ENCODE measurements around the gene MAML3. TPM values are rescaled to one million over a fixed set of nuclear protein-coding genes. Genes with fewer than 3 reads are reported as not detected.
A peak's percentile ranks its signal among the peaks of the same experiment; 100 is the strongest.

MAML3 gene
- total and polyA plus RNA-seq, 10 donors = 0.63 to 18.4 (median 12.7) TPM

GRCh38 chr4:139933541-139933940 is 220.4 kb downstream of the MAML3 start:
- Histone ChIP-seq H3K27me3 (replicated peaks in 1 of 7) (no peaks in the 10 kb centered on the region), H3K9me3 (no peaks in the 10 kb centered on the region), H3K4me3 (no peak overlapping the region), H3K27ac (no peak overlapping the region), H3K36me3 (no peaks in the 10 kb centered on the region), H3K4me1 (peaks cover 0 to 19% (median 2%) of the 10 kb centered on the region in 6 donors)
- TF ChIP-seq POLR2AphosphoS5 (IDR thresholded peaks at IDR 0.05) = no peak
- DNase-seq = no peak
- 87 to 96% (median 88%) methylated on average over 5 of the region's 5 CpGs for WGBS, 5 donors
- intact Hi-C loops (cut with DNase I; ENCODE audit: low total_unique reads) = no loop called here

GRCh38 chr4:139933104-139933503 is 220.9 kb downstream of the MAML3 start:
- DNase-seq = no peak
- intact Hi-C loops (cut with DNase I; ENCODE audit: low total_unique reads) = no loop called here
- H3K27me3 ChIP-seq (replicated peaks in 1 of 7) = no peaks in the 10 kb centered on the region
- H3K4me1 ChIP-seq = peaks cover 0 to 19% (median 2%) of the 10 kb centered on the region in 6 donors
- H3K27ac ChIP-seq = no peak overlapping the region
- WGBS, 5 donors = 86 to 97% (median 92%) methylated on average over 6 of the region's 6 CpGs
- no peak overlapping the region for H3K4me3 ChIP-seq
- no peaks in the 10 kb centered on the region for H3K9me3 ChIP-seq
- H3K36me3 ChIP-seq = no peaks in the 10 kb centered on the region
- TF ChIP-seq POLR2A (IDR thresholded peaks at IDR 0.05) = no peak

- no peaks in the 10 kb centered on the region for H3K27me3 ChIP-seq (replicated peaks in 1 of 7)
- H3K36me3 ChIP-seq = no peaks in the 10 kb centered on the region
- WGBS, 5 donors = 55 to 87% (median 69%) methylated on average over 5 of the region's 5 CpGs
- no peaks in the 10 kb centered on the region for H3K9me3 ChIP-seq
- H3K4me1 ChIP-seq = peaks cover 8 to 48% (median 23%) of the 10 kb centered on the region in 6 donors
- TF ChIP-seq POLR2A (IDR thresholded peaks at IDR 0.05) = no peak
- TF ChIP-seq CTCF (IDR thresholded peaks at IDR 0.05 in 8 of 11, conservative IDR thresholded peaks at IDR 0.05 in 3 of 11) = no peak
- TF ChIP-seq POLR2AphosphoS5 (IDR thresholded peaks at IDR 0.05) = no peak
- intact Hi-C loops (cut with DNase I; ENCODE audit: low total_unique reads) = no loop called here
- peak overlapping the region in 7 of 8 donors; percentile 10 to 67 (median 55) for H3K27ac ChIP-seq
- no peak for DNase-seq
- no peak overlapping the region for H3K4me3 ChIP-seq
These were observed 229.2 kb downstream of the MAML3 start for GRCh38 chr4:139924782-139925181.

GRCh38 chr4:139922406-139923024 is 231.5 kb downstream of the MAML3 start:
- H3K9me3 ChIP-seq = no peaks in the 10 kb centered on the region
- peaks cover 12 to 59% (median 32%) of the 10 kb centered on the region in 6 donors for H3K4me1 ChIP-seq
- TF ChIP-seq POLR2AphosphoS5 (IDR thresholded peaks at IDR 0.05) (peak in 1 of 3 donors; percentile 31), CTCF (IDR thresholded peaks at IDR 0.05 in 8 of 11, conservative IDR thresholded peaks at IDR 0.05 in 3 of 11) (no peak), POLR2A (IDR thresholded peaks at IDR 0.05) (no peak)
- intact Hi-C loops (cut with DNase I; ENCODE audit: low total_unique reads) = no loop called here
- no peak for DNase-seq
- no peaks in the 10 kb centered on the region for H3K27me3 ChIP-seq (replicated peaks in 1 of 7)
- no peak overlapping the region for H3K4me3 ChIP-seq
- H3K36me3 ChIP-seq = no peaks in the 10 kb centered on the region
- WGBS, 5 donors = 78 to 89% (median 80%) methylated on average over 6 of the region's 6 CpGs
- peak overlapping the region in 2 of 8 donors; percentile 5 to 75 for H3K27ac ChIP-seq

GRCh38 chr4:139921429-139922184 is 232.4 kb downstream of the MAML3 start:
- H3K36me3 ChIP-seq = no peaks in the 10 kb centered on the region
- no peak for DNase-seq
- TF ChIP-seq POLR2A (IDR thresholded peaks at IDR 0.05) = no peak
- no peak for TF ChIP-seq POLR2AphosphoS5 (IDR thresholded peaks at IDR 0.05)
- TF ChIP-seq CTCF (IDR thresholded peaks at IDR 0.05 in 8 of 11, conservative IDR thresholded peaks at IDR 0.05 in 3 of 11) = no peak
- no peaks in the 10 kb centered on the region for H3K9me3 ChIP-seq
- intact Hi-C loops (cut with DNase I; ENCODE audit: low total_unique reads) = no loop called here
- H3K4me1 ChIP-seq = peaks cover 12 to 59% (median 32%) of the 10 kb centered on the region in 6 donors
- H3K4me3 ChIP-seq = no peak overlapping the region
- WGBS, 5 donors = 55 to 82% (median 67%) methylated on average over 11 of the region's 11 CpGs
- H3K27me3 ChIP-seq (replicated peaks in 1 of 7) = no peaks in the 10 kb centered on the region
- peak overlapping the region in 5 of 8 donors; percentile 28 to 75 (median 68) for H3K27ac ChIP-seq

Data from spleen (tissue), 11 donors.